WERI-Rb-1 (cell line): ENCODE data around the gene DENND2A.
A peak's percentile ranks its signal among the peaks of the same experiment; 100 is the strongest.
"Not testable (repeated sequence)": the region's sequence is repeated elsewhere in the genome, so short reads cannot be mapped to it uniquely, and the experiment has no call there.

Experiments
- DNase-seq: peaks from one replicate; pipeline ENCODE4 v3.0.0-alpha.2; 2020
- H3K27ac ChIP-seq: fragments of 250-450 bp; sonication (Bioruptor Pico); 2 replicates; pipeline ENCODE4 v1.5.1; 2020; ENCODE audit warnings: mild to moderate bottlenecking, moderate library complexity
- H3K27me3 ChIP-seq: fragments of 250-450 bp; sonication (Bioruptor Pico); 2 replicates; pipeline ENCODE4 v1.5.1; 2021; ENCODE audit warnings: mild to moderate bottlenecking, low read depth, moderate library complexity; ENCODE audit not compliant: insufficient read depth, severe bottlenecking
- H3K36me3 ChIP-seq: fragments of 250-450 bp; sonication (Bioruptor Pico); 2 replicates; pipeline ENCODE4 v1.5.1; 2020; ENCODE audit warnings: mild to moderate bottlenecking, moderate library complexity
- H3K4me3 ChIP-seq: 2 replicates; pipeline ENCODE4 v1.5.1; 2011; ENCODE audit warnings: low read depth, mild to moderate bottlenecking, control low read depth, low read length
- H3K9me3 ChIP-seq: fragments of 250-450 bp; sonication (Bioruptor Pico); 2 replicates; pipeline ENCODE4 v1.5.1; 2021; ENCODE audit warnings: mild to moderate bottlenecking, moderate library complexity; ENCODE audit not compliant: severe bottlenecking
- CTCF ChIP-seq: IDR thresholded peaks from 2 replicates; pipeline ENCODE4 v1.5.1; 2011; ENCODE audit warnings: low read depth, mild to moderate bottlenecking, control low read depth, inconsistent platforms, low read length

Gene DENND2A

DNA sequence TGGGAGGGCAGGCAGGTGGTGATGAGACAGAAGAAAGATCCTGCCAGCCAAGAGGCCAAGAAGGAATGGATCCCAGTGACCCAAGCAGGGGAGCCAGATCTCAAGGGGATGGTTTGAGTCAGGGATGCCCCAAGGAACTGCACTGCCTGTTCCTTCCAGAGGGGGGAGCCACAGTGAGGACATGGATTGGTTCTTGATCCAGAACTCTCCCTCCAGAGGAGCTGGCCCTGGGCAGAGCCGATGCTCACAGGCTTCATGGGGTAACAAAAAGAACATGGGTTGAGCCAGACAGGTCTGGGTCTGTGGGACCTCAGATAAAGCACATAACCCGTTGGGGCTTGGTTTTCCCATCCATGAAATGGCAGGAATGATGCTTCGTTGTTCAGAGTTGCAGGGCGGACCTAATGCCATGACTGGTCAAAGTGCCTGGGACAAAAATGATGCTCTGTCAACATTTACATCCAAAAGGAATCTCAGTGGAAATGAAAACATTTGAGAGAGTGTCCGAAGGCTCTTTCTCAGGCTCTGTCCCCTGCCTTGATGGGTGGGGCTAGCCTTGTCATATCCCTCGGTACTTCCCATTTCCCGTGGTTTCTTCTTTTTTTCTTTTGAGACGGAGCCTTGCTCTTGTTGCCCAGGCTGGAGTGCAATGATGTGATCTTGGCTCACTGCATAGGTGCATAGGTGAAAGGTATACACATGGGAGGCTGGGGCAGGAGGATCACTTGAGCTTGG is 4.7 kb upstream of the DENND2A start:
- Histone ChIP-seq H3K4me3 (no peak overlapping the region), H3K27me3 (no peaks in the 10 kb centered on the region), H3K27ac (no peak overlapping the region), H3K9me3 (no peaks in the 10 kb centered on the region), H3K36me3 (no peaks in the 10 kb centered on the region)
- peak; percentile 80 for TF ChIP-seq CTCF
- peak; percentile 44 for DNase-seq

DNA sequence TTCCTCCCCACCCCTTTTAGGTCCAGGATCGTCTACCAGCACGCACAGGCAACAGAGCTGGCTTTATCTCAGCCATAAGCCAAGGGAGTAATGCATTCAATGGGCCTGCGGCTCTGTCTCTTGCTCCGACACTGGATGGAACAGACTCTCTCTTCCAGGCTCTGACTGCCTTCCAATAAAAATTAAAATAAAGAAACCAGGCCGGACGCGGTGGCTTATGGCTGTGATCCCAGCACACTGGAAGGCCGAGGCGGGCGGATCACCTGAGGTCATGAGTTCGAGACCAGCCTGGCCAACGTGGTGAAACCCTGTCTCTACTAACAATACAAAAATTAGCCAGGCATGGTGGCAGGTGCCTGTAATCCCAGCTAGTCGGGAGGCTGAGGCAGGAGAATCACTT is 4.1 kb upstream of the DENND2A start:
- H3K27me3 ChIP-seq, H3K9me3 ChIP-seq, H3K27ac ChIP-seq, H3K4me3 ChIP-seq, DNase-seq, H3K36me3 ChIP-seq: not testable (repeated sequence)

GRCh38 chr7:140643416-140643815 is 2.8 kb upstream of the DENND2A start:
- Histone ChIP-seq H3K9me3 (no peaks in the 10 kb centered on the region), H3K4me3 (no peak overlapping the region), H3K27me3 (no peaks in the 10 kb centered on the region), H3K36me3 (peaks cover 15% of the 10 kb centered on the region), H3K27ac (no peak overlapping the region)
- DNase-seq: no peak
- TF ChIP-seq CTCF: no peak

GRCh38 chr7:140641524-140642195 is 1.0 kb upstream of the DENND2A start:
- H3K4me3 ChIP-seq: peak overlapping the region; percentile 62
- DNase-seq: peak; percentile 25

DNA sequence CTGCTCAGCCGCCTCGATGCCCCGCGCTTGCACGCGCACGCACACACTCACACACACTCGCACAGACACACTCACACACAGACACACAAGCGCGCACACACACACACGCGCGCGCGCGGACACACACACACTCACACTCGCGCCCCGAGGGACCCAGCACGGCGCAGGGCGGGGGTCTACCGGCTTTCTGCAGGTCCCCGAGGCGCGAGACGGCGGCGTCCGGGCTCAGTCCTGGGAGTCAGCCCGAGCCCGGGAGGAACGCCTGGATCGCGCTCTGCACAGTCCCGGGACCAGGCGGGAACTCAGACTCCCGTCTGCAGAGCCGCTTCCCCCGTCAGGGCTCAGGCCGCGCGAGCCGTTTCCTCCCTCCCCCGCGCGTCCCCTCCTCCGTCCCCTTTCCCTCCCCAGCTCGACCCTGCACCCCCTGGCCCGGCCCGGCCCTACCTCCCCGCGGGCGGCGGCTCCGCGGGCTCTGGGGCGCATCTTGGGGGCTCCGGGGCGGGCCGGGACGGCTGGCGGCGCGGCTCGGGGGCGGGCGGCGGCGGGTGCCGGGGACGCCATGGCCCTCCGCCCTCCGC is 464 bp downstream of the DENND2A start:
- Histone ChIP-seq H3K9me3 (no peaks in the 10 kb centered on the region), H3K27me3 (no peaks in the 10 kb centered on the region), H3K27ac (peak overlapping the region; percentile 83), H3K4me3 (peak overlapping the region; percentile 90), H3K36me3 (peaks cover 27% of the 10 kb centered on the region)
- DNase-seq: peak; percentile 55
- no peak for TF ChIP-seq CTCF

More at GRCh38 chr7:140641524-140642195, 1.0 kb upstream of the DENND2A start:
- Histone ChIP-seq H3K36me3 (peaks cover 27% of the 10 kb centered on the region), H3K27ac (peak overlapping the region; percentile 88), H3K27me3 (no peaks in the 10 kb centered on the region), H3K9me3 (no peaks in the 10 kb centered on the region)
- TF ChIP-seq CTCF: no peak

- no peaks in the 10 kb centered on the region for H3K9me3 ChIP-seq
- peak overlapping the region; percentile 83 for H3K27ac ChIP-seq
- H3K36me3 ChIP-seq: peaks cover 27% of the 10 kb centered on the region
- no peaks in the 10 kb centered on the region for H3K27me3 ChIP-seq
- H3K4me3 ChIP-seq: peak overlapping the region; percentile 90
- peak; percentile 41 for DNase-seq
- TF ChIP-seq CTCF: no peak
Observed at GRCh38 chr7:140639366-140640053, 1.1 kb downstream of the DENND2A start.
